Thoracic aorta (tissue), 2 donors: Measurements from ENCODE around the gene SLCO3A1. TPM values are rescaled to one million over a fixed set of nuclear protein-coding genes. Genes with fewer than 3 reads are reported as not detected.

Source experiments
- ATAC-seq: fragments of 150-250 bp; one replicate; pipeline ENCODE4 v1.8.0; 2017; ENCODE audit warnings: low read depth; ENCODE audit not compliant: insufficient number of reproducible peaks, low FRiP score
- DNase-seq: peaks from one replicate; pipeline ENCODE4 v3.0.0-alpha.2; 2020; ENCODE audit warnings: low spot score
- H3K27ac ChIP-seq, 2 donors: fragments of 200-600 bp; sonication (generic); 1 replicate in 1 of 2; 2 replicates in 1 of 2; pipeline ENCODE4 v1.5.1; 2016; ENCODE audit warnings: mild to moderate bottlenecking in 2 of 2, moderate library complexity in 2 of 2
- H3K27me3 ChIP-seq: fragments of 200-600 bp; sonication (generic); replicated peaks from 2 replicates; pipeline ENCODE4 v1.6.0; 2016; ENCODE audit warnings: mild to moderate bottlenecking; ENCODE audit not compliant: insufficient read depth
- H3K36me3 ChIP-seq: fragments of 200-600 bp; sonication (generic); one replicate; pipeline ENCODE4 v1.5.1; 2016
- H3K4me1 ChIP-seq, 2 donors: fragments of 200-600 bp; sonication (generic); 1 replicate in 1 of 2; 2 replicates in 1 of 2; pipeline versions ENCODE4 v1.5.1 to v1.6.0; 2016; ENCODE audit warnings: low read depth in 2 of 2, mild to moderate bottlenecking in 1 of 2; ENCODE audit not compliant: control insufficient read depth in 1 of 2
- H3K4me3 ChIP-seq: fragments of 200-600 bp; sonication (generic); 2 replicates; pipeline ENCODE4 v1.5.1; 2016; ENCODE audit warnings: mild to moderate bottlenecking
- H3K9me3 ChIP-seq: fragments of 200-600 bp; sonication (generic); 2 replicates; pipeline ENCODE4 v1.5.1; 2016
- total RNA-seq, 2 donors: library from RNA; depleted of rRNA; stranded (reverse); fragments of >200 nt; gene quantifications; one replicate each; pipeline versions ENCODE4 v1.1.0 to v1.2.3, GENCODE V29; 2016
- TF ChIP-seq, protein P1 (sequence below): fragments of 200-600 bp; sonication (generic); IDR thresholded peaks from one replicate; pipeline ENCODE4 v1.5.1; 2019; ENCODE audit warnings: antibody characterized with exemption

Gene SLCO3A1
- total RNA-seq, 2 donors from 2014 or later: 16.5 to 39.1 TPM

DNA sequence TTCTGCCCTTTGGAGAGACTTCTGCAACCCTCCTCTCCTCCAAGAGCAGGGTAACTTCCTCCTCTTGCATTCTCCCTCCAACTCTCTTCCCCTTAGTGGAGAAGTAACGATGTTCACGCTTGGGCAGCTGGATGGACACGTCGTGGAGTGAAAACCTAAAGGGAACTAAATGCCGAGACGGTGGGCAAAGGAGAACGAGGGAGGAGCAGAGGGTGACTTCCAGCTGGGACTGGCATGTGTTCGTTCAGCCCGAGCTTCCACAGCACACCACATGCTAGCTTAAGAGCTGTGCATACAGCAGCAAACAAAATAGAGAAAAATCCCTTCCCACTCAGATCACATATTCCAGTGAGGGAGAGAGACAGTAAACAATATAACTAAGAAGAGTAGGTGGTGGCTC lies 179.8 kb downstream of the SLCO3A1 start:
- H3K36me3 ChIP-seq: no peaks in the 10 kb centered on the region
- H3K27me3 ChIP-seq: no peaks in the 10 kb centered on the region
- H3K4me3 ChIP-seq: peak overlapping the region; percentile 11
- H3K9me3 ChIP-seq: no peaks in the 10 kb centered on the region
- ATAC-seq (no peak), DNase-seq (no peak)
- TF ChIP-seq, protein P1, sequence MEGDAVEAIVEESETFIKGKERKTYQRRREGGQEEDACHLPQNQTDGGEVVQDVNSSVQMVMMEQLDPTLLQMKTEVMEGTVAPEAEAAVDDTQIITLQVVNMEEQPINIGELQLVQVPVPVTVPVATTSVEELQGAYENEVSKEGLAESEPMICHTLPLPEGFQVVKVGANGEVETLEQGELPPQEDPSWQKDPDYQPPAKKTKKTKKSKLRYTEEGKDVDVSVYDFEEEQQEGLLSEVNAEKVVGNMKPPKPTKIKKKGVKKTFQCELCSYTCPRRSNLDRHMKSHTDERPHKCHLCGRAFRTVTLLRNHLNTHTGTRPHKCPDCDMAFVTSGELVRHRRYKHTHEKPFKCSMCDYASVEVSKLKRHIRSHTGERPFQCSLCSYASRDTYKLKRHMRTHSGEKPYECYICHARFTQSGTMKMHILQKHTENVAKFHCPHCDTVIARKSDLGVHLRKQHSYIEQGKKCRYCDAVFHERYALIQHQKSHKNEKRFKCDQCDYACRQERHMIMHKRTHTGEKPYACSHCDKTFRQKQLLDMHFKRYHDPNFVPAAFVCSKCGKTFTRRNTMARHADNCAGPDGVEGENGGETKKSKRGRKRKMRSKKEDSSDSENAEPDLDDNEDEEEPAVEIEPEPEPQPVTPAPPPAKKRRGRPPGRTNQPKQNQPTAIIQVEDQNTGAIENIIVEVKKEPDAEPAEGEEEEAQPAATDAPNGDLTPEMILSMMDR: no peak
- H3K27ac ChIP-seq: peak overlapping the region; percentile 26 to 51
- peaks cover 20 to 75% of the 10 kb centered on the region in 2 donors for H3K4me1 ChIP-seq

DNA sequence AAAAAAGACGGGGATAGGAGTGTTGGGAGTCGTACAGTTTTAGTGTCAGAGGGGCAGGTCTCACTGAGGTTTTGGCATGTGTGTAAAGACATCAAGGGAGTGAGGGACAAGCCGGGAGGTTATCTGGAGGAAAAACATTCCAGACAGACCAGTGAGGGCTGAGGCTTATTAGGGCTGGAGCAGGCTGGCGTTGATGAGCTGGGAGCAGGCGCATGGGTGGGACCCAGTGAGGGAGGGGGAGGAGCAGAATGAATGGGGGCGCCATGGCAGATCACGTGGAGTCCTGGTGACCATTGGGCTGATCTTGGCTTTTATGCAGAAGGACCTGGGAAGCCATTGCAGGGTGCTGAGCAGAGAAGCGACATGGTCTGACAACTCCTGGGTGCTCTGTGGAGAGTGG lies 180.2 kb downstream of the SLCO3A1 start:
- H3K9me3 ChIP-seq: no peaks in the 10 kb centered on the region
- ATAC-seq (no peak), DNase-seq (no peak)
- no peaks in the 10 kb centered on the region for H3K27me3 ChIP-seq
- H3K27ac ChIP-seq: peak overlapping the region; percentile 26 to 51
- H3K36me3 ChIP-seq: no peaks in the 10 kb centered on the region
- peak overlapping the region; percentile 11 for H3K4me3 ChIP-seq
- TF ChIP-seq, protein P1: no peak
- H3K4me1 ChIP-seq: peaks cover 18 to 71% of the 10 kb centered on the region in 2 donors

DNA sequence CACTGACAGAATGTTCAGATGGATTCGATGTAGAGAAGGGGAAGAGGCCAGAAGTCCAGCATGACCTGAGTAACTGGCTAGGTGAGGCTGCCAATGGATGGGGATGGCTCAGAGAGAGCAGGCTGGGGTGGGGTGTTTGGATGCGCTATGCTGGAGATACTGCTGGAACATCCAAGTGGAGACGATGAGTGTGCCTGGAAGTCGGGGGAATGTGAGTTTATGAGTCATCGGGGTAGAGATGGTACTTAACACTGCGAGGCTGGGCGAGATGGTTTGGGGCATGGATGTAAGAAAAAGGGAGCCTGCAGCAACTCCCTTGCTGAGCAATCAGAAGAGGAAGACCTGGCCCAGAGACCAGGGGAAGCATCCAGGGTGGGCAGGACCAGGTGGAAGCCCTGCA lies 180.7 kb downstream of the SLCO3A1 start:
- no peak for ATAC-seq
- Histone ChIP-seq H3K4me1 (peaks cover 14 to 66% of the 10 kb centered on the region in 2 donors), H3K27ac (peak overlapping the region; percentile 26 to 51), H3K9me3 (no peaks in the 10 kb centered on the region), H3K27me3 (no peaks in the 10 kb centered on the region), H3K4me3 (no peak overlapping the region), H3K36me3 (no peaks in the 10 kb centered on the region)
- TF ChIP-seq, protein P1: no peak
- DNase-seq: no peak

DNA sequence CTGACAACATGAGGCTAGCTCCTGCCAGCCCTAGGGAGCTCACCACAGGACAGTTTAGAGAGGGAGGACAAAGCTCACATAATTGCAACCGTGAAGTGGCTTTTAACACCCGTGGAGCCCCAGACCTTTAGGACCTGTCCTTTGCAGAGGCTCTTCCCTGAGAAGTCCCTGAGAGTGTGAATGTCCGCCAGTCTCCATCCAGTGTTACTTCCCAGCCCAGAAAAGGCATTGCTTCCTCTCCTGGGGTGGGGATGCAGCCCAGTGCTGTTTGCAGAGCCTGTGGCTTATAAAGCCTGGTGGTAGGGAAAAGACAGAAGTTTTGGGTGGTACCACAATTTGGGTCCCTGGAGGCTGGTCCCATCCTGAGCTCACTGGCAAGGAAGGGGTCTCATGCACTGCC lies 182.0 kb downstream of the SLCO3A1 start:
- TF ChIP-seq, protein P1: no peak
- DNase-seq: no peak

DNA sequence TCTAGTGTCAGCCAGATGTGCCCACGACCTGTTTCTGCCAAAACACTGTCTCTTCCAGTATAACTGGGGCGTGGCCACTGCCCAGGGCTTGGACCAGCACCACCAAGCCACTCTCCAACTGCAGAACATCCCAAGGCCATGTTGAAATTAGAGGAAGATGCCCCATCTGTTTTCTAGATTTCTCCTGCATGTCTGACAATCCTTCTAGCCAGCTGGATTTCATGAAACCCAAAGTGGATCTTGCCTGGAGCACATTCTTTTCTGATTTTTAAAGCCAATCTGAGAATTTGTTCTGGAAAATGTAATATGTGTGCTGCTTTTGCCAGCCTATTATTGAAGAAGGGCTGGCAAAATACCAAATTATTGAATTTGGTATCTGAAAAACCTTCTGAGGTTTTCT lies 182.5 kb downstream of the SLCO3A1 start:
- Histone ChIP-seq H3K4me3 (no peak overlapping the region), H3K4me1 (peaks cover 10 to 49% of the 10 kb centered on the region in 2 donors), H3K27me3 (no peaks in the 10 kb centered on the region), H3K27ac (no peak overlapping the region), H3K9me3 (no peaks in the 10 kb centered on the region), H3K36me3 (no peaks in the 10 kb centered on the region)
- no peak for ATAC-seq
- TF ChIP-seq, protein P1: no peak
- no peak for DNase-seq

More for the DNA sequence above, 182.0 kb downstream of the SLCO3A1 start:
- no peaks in the 10 kb centered on the region for H3K9me3 ChIP-seq
- ATAC-seq: no peak
- H3K36me3 ChIP-seq: no peaks in the 10 kb centered on the region
- H3K4me1 ChIP-seq: peaks cover 10 to 52% of the 10 kb centered on the region in 2 donors
- H3K4me3 ChIP-seq: no peak overlapping the region
- H3K27me3 ChIP-seq: no peaks in the 10 kb centered on the region
- no peak overlapping the region for H3K27ac ChIP-seq
